Measurements from ENCODE around the gene ARL3. TPM values are rescaled to one million over a fixed set of nuclear protein-coding genes. Genes with fewer than 3 reads are reported as not detected.

Gene ARL3
- total RNA-seq, 4 donors from 2014 or later: 7.1 to 9.8 (median 9.1) TPM

- 0% methylated on average over 6 to 7 of the region's 77 CpGs for WGBS, 2 donors (ENCODE audit: low coverage in 1 of 2)
- Histone ChIP-seq H3K36me3 (no peaks in the 10 kb centered on the region), H3K27ac (peak overlapping the region; percentile 97 to 99 (median 98)), H3K4me1 (peaks cover 0 to 24% (median 2%) of the 10 kb centered on the region in 3 donors), H3K9me3 (no peaks in the 10 kb centered on the region), H3K27me3 (no peaks in the 10 kb centered on the region), H3K4me3 (peak overlapping the region; percentile 50 to 69)
- peak in 1 of 4 experiments; percentile 16 for TF ChIP-seq CTCF (IDR thresholded peaks at IDR 0.05)
- TF ChIP-seq POLR2AphosphoS5 (IDR thresholded peaks at IDR 0.05): peak; percentile 86
- no peak for TF ChIP-seq EP300 (IDR thresholded peaks at IDR 0.05)
- peak; percentile 89 for TF ChIP-seq POLR2A (IDR thresholded peaks at IDR 0.05)
- ATAC-seq: peak; percentile 73
These were observed 72.1 kb downstream of the ARL3 start for GRCh38 chr10:102641880-102642735.

GRCh38 chr10:102641402-102641801, 72.8 kb downstream of the ARL3 start:
- WGBS, 2 donors (ENCODE audit: low coverage in 1 of 2): 7 to 27% methylated on average over 7 of the region's 7 CpGs
- Histone ChIP-seq H3K4me1 (peaks cover 0 to 17% (median 0%) of the 10 kb centered on the region in 3 donors), H3K9me3 (no peaks in the 10 kb centered on the region), H3K27me3 (no peaks in the 10 kb centered on the region), H3K27ac (peak overlapping the region; percentile 86 to 99 (median 97)), H3K36me3 (no peaks in the 10 kb centered on the region), H3K4me3 (peak overlapping the region; percentile 50 to 69)
- no peak for ATAC-seq
- no peak for TF ChIP-seq EP300 (IDR thresholded peaks at IDR 0.05)

GRCh38 chr10:102639537-102639936, 74.7 kb downstream of the ARL3 start:
- Histone ChIP-seq H3K36me3 (no peaks in the 10 kb centered on the region), H3K27me3 (no peaks in the 10 kb centered on the region), H3K4me1 (peaks cover 0 to 17% (median 0%) of the 10 kb centered on the region in 3 donors), H3K27ac (no peak overlapping the region), H3K9me3 (no peaks in the 10 kb centered on the region), H3K4me3 (no peak overlapping the region)
- ATAC-seq: no peak
- 17 to 44% methylated on average over 2 of the region's 2 CpGs for WGBS, 2 donors (ENCODE audit: low coverage in 1 of 2)
- no peak for TF ChIP-seq CTCF (IDR thresholded peaks at IDR 0.05)
- no peak for TF ChIP-seq POLR2A (IDR thresholded peaks at IDR 0.05)
- TF ChIP-seq POLR2AphosphoS5 (IDR thresholded peaks at IDR 0.05): no peak
- no peak for TF ChIP-seq EP300 (IDR thresholded peaks at IDR 0.05)

GRCh38 chr10:102635377-102635776, 78.8 kb downstream of the ARL3 start:
- no peaks in the 10 kb centered on the region for H3K27me3 ChIP-seq
- TF ChIP-seq POLR2AphosphoS5 (IDR thresholded peaks at IDR 0.05) (no peak), CTCF (IDR thresholded peaks at IDR 0.05) (no peak), EP300 (IDR thresholded peaks at IDR 0.05) (no peak)
- peaks cover 0 to 16% of the 10 kb centered on the region in 2 donors for H3K36me3 ChIP-seq
- ATAC-seq: no peak
- WGBS, 2 donors (ENCODE audit: low coverage in 1 of 2): 43 to 51% methylated on average over 4 of the region's 4 CpGs
- H3K9me3 ChIP-seq: no peaks in the 10 kb centered on the region
- H3K27ac ChIP-seq: no peak overlapping the region
- peaks cover 0 to 43% (median 19%) of the 10 kb centered on the region in 3 donors for H3K4me1 ChIP-seq
- no peak overlapping the region for H3K4me3 ChIP-seq

- Histone ChIP-seq H3K4me1 (peaks cover 0 to 50% (median 22%) of the 10 kb centered on the region in 3 donors), H3K27ac (no peak overlapping the region), H3K4me3 (no peak overlapping the region), H3K27me3 (no peaks in the 10 kb centered on the region), H3K36me3 (peaks cover 0 to 23% of the 10 kb centered on the region in 2 donors), H3K9me3 (no peaks in the 10 kb centered on the region)
- TF ChIP-seq EP300 (IDR thresholded peaks at IDR 0.05) (no peak), POLR2A (IDR thresholded peaks at IDR 0.05) (no peak), CTCF (IDR thresholded peaks at IDR 0.05) (no peak), POLR2AphosphoS5 (IDR thresholded peaks at IDR 0.05) (no peak)
- no peak for ATAC-seq
- WGBS, 2 donors (ENCODE audit: low coverage in 1 of 2): 60% methylated on average over 3 of the region's 4 CpGs; no CpG with 5 or more reads in 1 of the 2 donors
These were observed 79.5 kb downstream of the ARL3 start for GRCh38 chr10:102634686-102635085.

Data from gastroesophageal sphincter (tissue), 4 donors.